Esophagus squamous epithelium (tissue), 4 donors: ENCODE data around the gene DPH6.

Experiments used
- POLR2A ChIP-seq, 4 donors: fragments of 450-650 bp; IDR thresholded peaks; one replicate each; pipeline ENCODE4 v1.6.1; 2017; ENCODE audit warnings: antibody characterized with exemption in 4 of 4, mild to moderate bottlenecking in 4 of 4, moderate library complexity in 3 of 4
- TF ChIP-seq, protein P1 (sequence below), 6 experiments: fragments of 450-650 bp in 4 of 6; fragments of 200-600 bp in 2 of 6; sonication (generic) in 2 of 6; IDR thresholded peaks; one replicate each; pipeline ENCODE4 v1.5.1; 2016 to 2019; ENCODE audit warnings: antibody characterized with exemption in 6 of 6, mild to moderate bottlenecking in 4 of 6, moderate library complexity in 4 of 6

DNA sequence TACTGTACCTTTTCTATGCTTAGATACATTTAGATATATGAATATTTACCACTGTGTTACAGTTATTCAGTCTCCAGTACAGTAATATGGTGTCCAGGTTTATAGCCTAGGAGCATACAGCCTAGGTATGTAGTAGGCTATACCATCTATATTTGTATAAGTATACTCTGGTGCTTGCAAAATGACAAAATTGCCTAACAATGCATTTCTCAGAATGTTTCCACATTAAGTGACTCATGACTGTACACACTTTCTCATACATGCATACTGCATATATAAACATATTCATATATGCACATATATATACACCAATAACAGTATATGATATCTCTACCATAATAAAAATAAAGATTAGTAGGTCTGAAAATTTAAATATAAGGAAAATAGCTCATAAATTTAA is 169.3 kb downstream of the DPH6 start:
- TF ChIP-seq, protein P1, sequence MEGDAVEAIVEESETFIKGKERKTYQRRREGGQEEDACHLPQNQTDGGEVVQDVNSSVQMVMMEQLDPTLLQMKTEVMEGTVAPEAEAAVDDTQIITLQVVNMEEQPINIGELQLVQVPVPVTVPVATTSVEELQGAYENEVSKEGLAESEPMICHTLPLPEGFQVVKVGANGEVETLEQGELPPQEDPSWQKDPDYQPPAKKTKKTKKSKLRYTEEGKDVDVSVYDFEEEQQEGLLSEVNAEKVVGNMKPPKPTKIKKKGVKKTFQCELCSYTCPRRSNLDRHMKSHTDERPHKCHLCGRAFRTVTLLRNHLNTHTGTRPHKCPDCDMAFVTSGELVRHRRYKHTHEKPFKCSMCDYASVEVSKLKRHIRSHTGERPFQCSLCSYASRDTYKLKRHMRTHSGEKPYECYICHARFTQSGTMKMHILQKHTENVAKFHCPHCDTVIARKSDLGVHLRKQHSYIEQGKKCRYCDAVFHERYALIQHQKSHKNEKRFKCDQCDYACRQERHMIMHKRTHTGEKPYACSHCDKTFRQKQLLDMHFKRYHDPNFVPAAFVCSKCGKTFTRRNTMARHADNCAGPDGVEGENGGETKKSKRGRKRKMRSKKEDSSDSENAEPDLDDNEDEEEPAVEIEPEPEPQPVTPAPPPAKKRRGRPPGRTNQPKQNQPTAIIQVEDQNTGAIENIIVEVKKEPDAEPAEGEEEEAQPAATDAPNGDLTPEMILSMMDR (IDR thresholded peaks at IDR 0.05) = no peak
- TF ChIP-seq POLR2A (IDR thresholded peaks at IDR 0.05) = no peak
